Endothelial cell of umbilical vein (primary cell): ENCODE results near the gene LOXL1.

Experiments
- CTCF ChIP-seq, 2 donors: IDR thresholded peaks; 1 replicate in 1 of 2; 2 replicates in 1 of 2; pipeline ENCODE4 v1.5.1; 2011; ENCODE audit warnings: low read length in 2 of 2, mild to moderate bottlenecking in 2 of 2, moderate library complexity in 2 of 2, control low read depth in 1 of 2, inconsistent platforms in 1 of 2, low read depth in 1 of 2; ENCODE audit not compliant: insufficient read depth in 1 of 2; ENCODE audit errors: extremely low read depth in 1 of 2
- MAX ChIP-seq: IDR thresholded peaks from 2 replicates; pipeline ENCODE4 v1.6.1; 2011; ENCODE audit not compliant: insufficient read depth, insufficient read length
- POLR2A ChIP-seq: IDR thresholded peaks from 2 replicates; pipeline ENCODE4 v1.6.1; 2012; ENCODE audit warnings: low read depth, mild to moderate bottlenecking, control low read depth, low read length

DNA sequence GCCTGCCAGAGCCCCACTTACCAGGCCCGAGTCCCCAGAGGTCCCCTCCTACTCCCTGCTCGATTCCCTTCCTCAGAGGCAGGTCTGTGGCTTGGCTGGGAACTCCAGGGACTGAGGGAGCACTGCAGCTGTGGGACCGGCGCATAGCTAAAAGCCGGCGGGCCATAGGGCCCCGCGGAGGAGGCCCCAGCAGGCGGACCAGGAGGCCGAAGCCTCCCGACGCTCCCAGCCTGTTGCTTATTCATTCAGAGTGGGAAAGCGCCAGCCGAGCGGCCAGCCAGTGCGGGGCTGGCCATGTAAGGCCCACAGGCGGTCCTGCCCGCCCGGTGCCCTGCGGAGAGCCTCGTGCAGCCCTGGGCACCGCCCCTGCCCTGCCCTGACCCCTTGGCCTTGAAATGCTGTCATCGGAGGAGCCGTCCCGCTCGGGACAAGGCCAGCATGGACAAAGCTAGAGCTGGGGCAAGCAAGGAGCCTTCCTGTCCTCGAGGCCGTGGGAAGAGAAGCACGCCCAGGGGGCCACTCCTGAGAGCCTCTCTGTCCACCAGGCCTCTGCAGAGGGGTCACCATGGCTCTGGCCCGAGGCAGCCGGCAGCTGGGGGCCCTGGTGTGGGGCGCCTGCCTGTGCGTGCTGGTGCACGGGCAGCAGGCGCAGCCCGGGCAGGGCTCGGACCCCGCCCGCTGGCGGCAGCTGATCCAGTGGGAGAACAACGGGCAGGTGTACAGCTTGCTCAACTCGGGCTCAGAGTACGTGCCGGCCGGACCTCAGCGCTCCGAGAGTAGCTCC is at the start of gene LOXL1:
- TF ChIP-seq CTCF (IDR thresholded peaks at IDR 0.05; ENCODE audit: extremely low read depth in 1 of 2, insufficient read depth in 1 of 2, low read depth in 1 of 2, low read length in 2 of 2) (no peak), POLR2A (no peak), MAX (no peak)
